Daoy (cell line): ENCODE results near the gene COPG1. TPM values are rescaled to one million over a fixed set of nuclear protein-coding genes. Genes with fewer than 3 reads are reported as not detected.
A peak's percentile ranks its signal among the peaks of the same experiment; 100 is the strongest.
"Not testable (repeated sequence)": the region's sequence is repeated elsewhere in the genome, so short reads cannot be mapped to it uniquely, and the experiment has no call there.

Experiments
- DNase-seq: peaks from one replicate; pipeline ENCODE4 v3.0.0-alpha.2; 2015; ENCODE audit warnings: low read depth
- total RNA-seq: library from RNA; depleted of rRNA; stranded (reverse); fragments of >200 nt; shearing (Covaris generic); gene quantifications from 2 replicates; pipeline ENCODE4 v1.2.3, GENCODE V29; 2014

Gene COPG1
- total RNA-seq, 1 experiment from 2014 or later = 218 TPM

DNA sequence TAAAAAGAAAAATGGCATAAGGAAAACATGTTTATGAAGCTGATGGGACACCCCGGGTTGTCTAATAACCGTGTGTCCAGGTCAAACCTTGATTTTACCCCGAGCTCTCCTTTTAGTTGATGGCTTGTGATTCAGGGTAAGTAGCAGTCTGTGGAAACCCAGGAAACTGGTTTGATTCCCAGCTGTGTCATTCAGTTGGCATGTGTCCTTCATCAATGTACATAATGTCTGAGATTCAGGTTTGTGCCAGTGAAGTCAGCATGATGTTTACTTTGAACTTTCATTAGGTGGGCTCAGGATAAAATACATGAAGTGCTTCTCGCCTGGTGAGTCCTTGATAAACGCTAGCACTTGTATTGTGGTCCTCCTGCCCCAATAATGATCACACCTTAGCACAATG is 4.3 kb upstream of the COPG1 start:
- no peak for DNase-seq

DNA sequence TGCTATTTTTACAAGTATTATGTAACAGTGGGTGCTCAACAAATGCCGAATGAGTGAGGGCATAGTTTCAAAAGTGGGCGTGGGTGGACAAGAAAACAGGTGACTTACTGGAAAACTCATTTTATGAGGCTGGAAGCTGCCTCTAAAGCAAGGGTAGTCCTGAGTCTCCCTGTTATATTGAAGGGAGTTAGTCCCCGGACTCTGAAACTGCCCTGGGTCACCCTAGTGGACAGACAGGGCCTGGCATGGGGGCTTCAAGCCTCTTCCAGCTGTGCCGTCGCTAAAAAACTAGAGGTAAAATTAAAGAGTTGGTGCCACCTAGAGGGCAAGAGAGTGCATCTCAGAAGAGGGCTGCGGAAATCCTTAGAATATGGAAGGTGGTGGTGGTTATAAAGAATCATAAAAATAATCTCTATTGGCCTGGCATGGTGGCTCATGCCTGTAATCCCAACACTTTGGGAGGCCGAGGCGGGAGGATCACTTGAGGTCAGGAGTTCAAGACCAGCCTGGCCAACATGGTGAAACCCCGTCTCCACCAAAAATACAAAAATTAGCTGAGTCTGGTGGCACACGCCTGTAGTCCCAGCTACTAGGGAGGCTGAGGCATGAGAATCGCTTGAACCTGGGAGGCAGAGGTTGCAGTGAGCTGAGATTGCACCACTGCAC is 3.6 kb upstream of the COPG1 start:
- peak; percentile 88 for DNase-seq

DNA sequence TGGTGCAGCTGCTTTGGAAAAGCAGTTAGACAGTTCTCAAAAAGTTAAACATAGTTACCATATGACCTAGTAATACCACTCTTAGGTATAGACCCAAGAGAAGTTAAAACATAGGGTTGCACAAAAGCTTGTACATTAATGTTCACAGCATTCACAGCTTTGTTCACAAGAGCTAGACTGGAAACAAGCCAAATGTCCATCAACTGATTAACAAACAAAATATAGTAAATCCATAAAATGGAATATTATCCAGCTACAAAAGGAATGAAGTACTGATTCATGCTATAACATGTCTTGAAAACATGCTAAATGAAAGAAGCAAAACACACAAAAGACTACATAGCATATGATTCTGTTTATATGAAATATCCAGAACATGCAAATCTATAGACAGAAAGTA is 2.8 kb upstream of the COPG1 start:
- no peak for DNase-seq

DNA sequence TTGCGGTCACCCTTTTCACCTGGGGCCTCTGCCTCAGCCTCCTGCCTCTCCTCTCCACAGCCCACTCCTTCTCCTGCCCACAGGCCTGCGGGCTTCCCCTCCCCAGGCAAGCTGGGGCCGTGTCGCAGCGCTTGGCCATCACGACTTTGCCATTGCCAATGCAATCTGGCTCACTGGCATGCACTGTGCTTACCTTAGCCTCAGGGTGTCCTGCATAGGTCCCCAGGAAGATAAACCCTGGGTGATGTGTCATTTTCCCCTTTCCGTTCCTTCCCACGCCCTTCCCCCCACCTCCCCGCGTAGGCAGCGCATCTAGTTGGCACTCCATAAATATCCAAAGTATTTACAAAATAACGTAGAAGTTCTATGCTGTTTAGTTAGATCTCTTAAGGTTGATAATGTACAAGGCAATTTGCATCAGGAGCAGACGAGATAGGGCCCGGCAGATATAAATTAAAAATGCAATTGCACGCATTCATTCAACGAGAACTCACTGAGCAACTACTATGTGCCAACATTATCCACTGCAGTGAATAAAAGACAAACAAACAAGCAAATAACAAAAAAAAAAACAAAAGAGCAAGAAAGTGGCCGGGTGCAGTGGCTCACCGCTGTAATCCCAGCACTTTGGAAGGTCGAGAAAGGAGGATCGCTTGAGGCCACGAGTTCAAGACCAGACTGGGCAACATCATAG is 973 bp upstream of the COPG1 start:
- DNase-seq = no peak

DNA sequence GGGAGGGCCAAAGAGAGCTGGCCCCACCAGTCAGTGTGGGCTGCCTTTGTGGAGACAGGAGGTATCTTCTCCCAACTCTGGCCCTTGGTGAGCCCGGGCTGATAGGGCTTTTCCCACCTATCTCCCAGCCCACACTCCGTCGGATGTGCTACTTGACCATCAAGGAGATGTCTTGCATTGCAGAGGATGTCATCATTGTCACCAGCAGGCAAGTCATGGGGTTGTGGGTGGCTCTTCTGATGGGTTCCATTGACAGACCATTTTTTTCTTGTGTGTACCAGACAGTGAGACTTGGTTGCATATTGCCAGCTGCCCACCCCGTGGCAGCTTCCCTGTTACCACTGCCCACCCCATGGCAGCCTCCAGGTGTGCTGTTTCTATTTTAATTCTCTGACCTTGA is 3.3 kb downstream of the COPG1 start:
- no peak for DNase-seq

DNA sequence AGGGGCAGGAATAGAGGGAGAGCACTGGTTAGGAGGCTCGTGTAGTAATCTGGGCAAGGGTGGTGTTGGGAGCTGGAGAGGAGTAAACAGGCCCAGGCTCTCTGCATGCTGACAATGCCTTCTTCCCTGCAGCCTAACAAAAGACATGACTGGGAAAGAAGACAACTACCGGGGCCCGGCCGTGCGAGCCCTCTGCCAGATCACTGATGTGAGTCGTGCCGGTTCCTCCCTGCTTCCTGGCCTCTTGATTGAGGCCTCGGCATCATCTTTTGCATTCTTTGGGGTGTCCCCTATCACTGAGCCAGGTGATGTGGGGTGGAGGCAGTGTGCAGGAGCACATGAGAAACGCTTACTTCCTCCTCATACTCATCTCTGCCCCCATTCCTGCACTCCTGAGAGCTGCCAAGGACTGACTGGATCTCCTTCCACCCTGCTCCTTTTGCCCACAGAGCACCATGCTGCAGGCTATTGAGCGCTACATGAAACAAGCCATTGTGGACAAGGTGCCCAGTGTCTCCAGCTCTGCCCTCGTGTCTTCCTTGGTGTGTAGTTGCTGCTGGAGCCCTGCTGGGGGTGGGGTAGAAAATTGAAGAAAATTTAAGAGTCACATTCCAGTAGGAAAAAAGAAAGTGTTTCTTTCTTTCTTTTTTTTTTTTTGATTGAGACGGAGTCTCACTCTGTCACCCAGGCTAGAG is 5.3 kb downstream of the COPG1 start:
- no peak for DNase-seq

DNA sequence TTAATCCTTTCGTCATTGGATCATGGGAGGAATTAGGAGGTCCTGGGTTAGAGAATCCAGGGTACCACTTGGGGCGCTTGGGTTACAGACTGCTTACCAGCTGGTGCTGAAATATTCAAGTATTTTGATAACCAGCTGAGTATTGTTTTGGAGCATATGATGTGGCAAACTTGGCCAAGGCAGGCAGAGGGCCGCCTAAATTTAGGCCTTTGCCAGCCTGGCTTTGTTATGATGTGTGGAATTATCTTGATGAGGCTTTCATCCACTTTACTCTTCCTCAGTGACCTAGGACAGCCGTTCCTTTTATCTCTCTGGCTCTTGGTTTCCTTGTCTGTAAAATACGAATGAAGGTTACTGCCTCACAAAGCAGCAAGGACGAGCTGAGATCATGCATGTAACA is 6.9 kb downstream of the COPG1 start:
- DNase-seq = no peak

DNA sequence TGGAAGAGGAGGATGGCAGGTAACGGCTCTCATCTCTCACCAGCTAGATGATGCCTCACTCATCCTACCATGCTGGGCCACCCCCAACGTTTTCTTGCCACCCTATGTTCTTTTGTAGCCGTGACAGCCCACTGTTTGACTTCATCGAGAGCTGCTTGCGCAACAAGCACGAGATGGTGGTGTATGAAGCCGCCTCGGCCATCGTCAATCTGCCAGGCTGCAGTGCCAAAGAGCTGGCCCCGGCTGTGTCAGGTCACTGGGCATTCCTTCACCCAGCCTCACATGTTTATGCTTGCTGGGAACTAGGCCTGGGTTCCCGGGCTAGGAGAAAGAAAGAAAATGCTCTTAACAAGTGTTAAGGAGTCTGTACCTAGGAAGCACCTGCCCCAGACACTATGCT is 8.2 kb downstream of the COPG1 start:
- no peak for DNase-seq

DNA sequence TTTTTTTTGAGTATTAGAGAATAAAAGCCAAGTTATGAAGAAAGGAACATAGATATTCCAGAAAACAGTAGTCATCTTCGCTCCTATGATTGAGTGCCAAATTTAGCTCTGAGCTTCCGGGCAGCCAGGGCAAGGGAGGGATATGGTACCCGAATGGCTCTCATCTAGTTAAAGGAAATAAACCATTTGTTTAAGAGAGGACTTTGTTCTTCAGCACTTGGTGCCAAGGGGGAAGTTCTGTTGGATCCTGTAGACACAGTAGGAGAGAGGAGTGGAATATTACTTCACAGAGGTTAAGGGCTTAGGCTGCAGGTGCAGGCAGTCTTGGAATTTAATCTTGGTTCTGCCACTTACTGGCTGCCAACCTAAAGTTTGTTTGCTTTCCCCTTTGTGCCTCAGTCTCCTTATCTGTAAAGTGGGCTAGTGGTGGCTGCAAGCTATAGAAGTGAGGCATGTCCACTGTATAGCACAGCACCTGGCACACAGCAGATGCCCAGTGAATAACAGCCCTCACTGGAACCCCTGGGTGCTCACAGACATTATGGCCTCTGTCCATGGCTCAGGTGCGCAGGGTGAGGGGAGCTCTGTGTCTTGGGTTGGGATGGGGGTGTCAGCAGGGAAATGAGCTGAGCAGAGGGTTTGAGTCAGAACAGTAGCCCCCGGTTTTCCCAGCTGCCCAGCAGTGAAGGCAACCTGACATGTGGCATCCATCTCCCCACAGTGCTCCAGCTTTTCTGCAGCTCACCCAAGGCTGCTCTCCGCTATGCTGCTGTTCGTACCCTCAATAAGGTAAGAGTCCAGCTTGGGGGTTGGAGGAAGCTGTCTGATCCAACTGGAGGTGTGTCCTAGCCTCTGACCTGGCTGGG is 10.4 kb downstream of the COPG1 start:
- no peak for DNase-seq

DNA sequence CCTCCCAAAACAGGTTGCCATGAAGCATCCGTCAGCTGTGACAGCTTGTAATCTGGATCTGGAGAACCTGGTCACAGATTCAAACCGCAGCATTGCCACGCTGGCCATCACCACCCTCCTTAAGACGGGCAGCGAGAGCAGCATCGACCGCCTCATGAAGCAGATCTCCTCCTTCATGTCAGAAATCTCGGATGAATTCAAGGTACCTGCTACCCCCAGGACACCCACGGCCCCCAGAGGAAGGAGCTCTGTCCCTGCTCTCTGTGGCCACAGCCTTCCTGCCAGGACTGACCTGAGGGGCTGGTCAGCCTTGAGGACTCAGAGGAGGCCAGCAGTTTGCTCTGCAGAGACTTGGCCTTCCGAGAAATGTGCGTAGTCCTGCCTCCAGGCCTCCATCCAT is 11.2 kb downstream of the COPG1 start:
- no peak for DNase-seq

DNA sequence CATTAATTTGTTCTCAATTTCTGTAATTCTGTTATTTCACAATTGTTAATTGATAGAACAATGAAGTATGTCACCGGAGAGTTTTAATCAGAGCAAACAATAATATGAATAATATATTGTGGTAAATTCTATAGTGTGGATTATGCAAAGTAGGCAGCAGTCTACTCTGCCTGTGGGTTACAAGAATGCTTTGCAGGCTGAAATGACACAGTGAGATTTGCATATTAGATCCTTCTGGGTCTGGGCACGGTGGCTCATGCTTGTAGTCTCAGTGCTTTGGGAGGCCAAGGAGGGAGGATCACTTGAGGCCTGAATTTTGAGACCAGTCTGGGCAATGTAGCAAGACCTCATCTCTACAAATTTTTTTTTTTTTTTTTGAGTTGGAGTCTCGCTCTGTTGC is 12.5 kb downstream of the COPG1 start:
- DNase-seq = no peak

DNA sequence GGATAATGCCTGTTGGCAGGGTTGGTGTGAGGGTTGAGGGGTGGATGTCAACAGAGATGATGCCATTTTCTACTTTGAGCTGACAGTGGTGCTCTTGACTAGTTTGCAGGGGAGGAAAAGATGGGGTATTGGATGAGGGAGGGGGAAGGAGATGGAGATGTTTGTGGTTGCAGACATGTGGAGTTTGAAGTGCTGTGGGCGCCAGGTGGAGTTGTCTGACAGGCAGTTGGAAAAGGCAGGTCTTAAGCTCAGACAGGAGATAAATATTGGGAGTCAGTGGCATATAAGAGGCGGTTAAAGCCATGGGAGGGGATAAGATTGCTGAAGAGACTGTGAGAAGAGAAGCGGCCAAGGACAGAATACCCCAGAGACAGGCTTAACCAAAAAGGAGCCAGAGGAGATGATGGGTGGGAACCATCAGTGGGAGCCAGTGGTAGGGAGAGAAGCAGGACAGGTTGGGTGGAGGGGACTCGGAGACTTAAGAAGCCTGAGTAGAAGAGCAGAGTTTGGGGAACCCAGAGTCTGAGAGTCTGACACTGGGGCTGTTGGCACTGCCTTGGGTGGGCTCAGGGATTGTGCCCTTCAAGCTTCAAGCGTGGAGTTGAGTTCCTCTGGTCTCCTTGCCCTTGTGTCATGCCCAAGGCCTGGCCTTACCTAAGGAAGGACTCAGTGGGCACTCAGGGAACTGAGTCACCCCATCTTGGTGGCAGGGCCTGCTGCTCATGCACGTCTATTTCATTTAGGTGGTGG is 13.9 kb downstream of the COPG1 start:
- DNase-seq = no peak

DNA sequence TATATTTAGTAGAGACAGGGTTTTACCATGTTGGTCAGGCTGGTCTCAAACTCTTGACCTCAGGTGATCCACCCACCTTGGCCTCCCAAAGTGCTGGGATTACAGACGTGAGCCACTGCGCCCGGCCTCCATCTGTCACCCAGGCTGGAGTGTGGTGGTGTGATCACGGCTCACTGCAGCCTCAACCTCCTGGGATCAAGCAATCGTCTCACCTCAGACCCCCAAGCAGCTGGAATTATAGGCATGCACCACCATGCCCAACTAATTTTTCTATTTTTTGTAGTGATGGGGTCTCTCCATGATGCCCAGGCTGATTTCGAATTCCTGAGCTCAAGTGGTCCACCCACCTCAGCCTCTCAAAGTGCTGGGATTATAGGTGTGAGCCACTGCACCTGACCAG is 15.6 kb downstream of the COPG1 start:
- DNase-seq = not testable (repeated sequence)

DNA sequence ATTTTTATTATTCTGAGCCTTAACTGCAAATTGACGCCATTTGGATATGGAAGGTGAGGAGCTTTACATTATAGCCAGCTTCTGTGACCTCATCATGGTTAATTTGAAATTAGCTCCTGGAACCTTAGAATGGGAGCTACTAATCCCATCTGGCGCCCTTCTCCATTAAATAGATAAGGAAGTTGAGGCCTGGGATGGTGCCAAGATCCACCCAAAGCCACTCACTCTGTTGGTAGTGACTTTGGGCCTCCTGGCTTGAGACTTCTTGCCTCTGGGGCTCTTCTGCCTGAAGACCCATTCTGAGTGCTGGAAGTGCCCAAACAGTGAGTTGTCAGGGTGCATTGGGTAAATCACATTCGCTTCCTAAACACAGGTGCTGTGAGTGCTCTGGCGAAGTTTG is 17.2 kb downstream of the COPG1 start:
- DNase-seq = no peak

DNA sequence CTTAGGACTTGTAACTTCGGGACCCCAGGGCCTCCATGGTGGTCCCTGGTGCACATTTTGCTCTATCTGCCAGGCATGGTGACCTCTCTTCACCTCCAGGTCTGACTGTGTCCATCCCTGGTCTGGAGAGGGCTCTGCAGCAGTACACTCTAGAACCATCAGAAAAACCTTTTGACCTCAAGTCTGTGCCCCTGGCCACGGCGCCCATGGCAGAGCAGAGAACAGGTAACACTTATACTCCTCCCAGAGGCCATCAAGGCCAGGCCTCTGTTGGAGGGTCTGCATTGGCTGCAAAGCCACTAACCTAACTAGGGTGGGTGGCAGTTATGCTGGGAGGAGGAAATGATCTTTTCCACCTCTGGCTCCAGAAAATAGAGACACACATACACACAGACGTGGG is 19.0 kb downstream of the COPG1 start:
- no peak for DNase-seq

DNA sequence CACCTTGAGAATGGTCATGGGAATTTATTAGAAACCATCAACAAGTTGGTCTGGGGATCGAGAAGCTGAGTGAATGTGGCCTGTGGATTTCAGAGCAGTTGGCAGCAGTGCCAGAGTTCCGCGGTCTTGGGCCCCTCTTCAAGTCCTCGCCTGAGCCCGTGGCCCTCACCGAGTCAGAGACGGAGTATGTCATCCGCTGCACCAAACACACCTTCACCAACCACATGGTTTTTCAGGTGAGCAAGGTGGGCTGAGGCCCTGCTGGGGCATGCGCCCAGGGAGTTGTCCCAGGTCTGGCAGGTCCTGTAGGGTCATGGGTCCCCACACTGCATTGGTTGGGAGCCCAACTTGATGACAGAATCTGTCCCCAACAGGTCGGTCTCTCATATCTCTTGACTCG is 22.3 kb downstream of the COPG1 start:
- DNase-seq = no peak

DNA sequence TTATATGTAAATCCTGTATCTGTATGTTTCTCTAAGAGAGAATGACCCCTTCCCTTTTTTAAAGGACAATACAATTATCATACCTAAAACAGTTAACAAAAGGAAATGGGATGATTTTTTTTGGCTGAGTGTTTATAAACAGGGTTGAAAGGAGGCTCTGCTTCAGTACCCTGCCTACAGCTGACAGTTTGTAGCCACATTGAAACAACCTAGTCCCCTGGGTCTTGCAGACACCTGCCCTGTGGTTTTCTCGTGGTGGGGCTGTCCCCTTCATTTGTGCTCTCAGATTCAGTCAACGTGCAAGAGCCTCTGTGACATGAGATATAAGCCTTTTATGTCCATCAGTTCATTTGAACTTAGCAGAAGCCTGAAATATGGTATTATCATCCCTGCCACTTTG is 27.0 kb downstream of the COPG1 start:
- DNase-seq = no peak

DNA sequence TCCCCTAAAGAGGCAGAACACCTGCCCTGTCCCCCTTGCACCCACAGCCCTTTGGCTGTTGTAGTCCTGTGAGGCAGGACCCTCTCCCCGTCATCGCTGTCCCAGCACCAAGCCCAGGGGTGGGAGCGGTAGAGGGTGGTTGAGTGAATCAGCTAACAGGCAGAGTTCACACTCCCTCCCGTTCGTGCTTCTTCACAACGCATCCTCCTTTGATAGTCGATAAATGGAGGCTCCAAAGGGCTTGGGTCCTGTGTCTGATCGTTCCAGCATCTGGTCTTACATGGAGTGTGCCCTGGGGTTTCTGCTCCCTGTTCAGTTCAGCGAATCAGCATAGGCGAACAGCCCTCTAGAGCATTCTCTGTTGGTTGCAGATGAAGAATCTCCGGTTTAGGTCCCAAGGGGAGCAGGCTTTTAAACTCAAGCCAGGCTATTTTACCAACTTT is 28.4 kb downstream of the COPG1 start:
- peak; percentile 15 for DNase-seq

DNA sequence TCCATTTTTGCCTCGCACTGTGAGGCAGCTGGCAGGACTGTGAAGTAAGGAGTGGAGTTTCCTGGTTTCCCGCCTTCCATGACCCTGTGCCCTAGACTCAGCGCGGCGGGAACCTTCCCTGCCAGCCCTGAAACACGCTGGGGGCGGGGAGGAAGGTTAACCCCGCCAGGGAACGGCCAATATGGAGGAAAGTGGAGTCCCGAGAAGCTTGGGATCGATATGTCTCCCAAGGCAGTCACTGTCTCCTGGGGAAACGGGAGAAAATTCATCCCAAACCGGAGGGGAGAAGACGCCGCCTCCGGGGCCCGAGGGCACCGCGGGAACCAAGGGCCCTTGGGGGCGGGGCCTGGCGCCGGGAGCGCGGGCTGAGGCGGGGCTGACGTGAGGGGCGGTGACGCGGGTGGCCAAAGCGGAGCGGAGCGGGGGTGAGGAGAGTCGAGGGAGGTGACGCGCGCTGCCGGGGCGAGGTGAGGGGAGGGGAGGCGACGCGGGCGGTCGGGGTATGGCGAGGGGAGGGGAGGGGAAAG is 29.1 kb downstream of the COPG1 start, which contains the start of gene HMCES:
Gene HMCES (plus strand): TSS at position 432 of the 527 bp plus-strand sequence. CDS start 863 bp downstream, outside the sequence.
- DNase-seq = peak; percentile 97

DNA sequence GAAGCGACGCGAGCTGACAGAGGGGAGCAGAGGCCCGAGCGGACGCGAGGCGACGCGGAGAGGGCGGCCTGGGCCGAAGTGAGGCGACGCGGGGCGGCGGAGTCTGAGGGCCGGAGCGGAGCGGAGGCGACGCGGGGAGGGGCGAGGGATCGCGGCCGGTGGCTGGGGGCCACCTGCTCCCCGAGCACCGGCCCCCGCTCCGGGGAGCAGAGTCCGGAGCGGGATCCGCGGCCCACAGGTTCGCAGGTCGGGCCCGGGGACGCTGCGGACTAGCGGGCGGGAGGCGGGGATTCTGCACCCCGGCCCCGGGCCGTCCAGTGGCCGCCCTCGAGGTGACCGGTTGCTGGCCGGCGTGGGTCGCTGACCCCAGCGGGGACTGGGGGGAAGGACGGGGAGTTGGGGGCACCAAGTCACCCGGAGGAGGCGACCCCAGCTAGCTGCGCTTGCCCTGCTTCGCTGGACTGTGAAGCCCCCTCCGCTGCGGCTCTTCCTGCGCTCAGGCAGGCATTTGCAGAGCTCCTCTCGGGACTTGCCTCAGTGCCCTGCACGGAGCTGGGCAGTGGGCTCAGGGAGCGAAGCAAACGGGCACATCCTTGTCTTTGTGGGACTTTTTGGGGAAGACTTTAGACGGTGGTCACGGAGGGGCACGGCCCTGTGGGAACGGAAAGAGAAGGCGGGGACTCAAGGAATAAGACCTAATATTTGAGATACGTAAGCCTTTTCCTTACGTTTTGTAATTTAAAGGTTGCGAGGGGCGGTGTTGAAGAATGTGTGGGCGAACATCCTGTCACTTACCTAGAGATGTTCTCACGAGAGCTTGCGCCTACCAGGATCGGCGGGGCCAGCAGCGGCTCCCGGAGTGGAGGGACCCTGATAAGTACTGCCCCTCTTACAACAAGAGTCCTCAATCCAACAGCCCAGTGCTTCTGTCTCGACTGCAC is 29.8 kb downstream of the COPG1 start:
- DNase-seq = peak; percentile 63
